HepG2 (cell line): ENCODE measurements around the gene TENT4B. TPM values are rescaled to one million over a fixed set of nuclear protein-coding genes. Genes with fewer than 3 reads are reported as not detected.

Experiments used
- ATAC-seq: fragments of 200-7000 bp; cut with Tn5 transposase; 3 replicates; pipeline ENCODE4 v1.9.1; 2020; ENCODE audit warnings: mild to moderate bottlenecking, moderate library complexity
- BruUV-seq: library from RNA; stranded (reverse); fragments of 400-500 nt; replicated peaks from 2 replicates; lab custom pipeline; 2021; lab: Mats Ljungman, UMichigan
- CTCF ChIA-PET: fragments of 300-600 bp; formaldehyde crosslinking; extraction: SDS; loops from one replicate; lab custom pipeline; 2021; ENCODE audit warnings: low total read pairs, inconsistent platforms, low intra/inter-chr PET ratio; lab: Yijun Ruan, JAX
- POLR2A ChIA-PET: fragments of 350-600 bp; sonication (Branson Sonifier 250); formaldehyde crosslinking; loops from one replicate; lab custom pipeline; 2020; ENCODE audit warnings: antibody characterized with exemption, inconsistent platforms; lab: Yijun Ruan, JAX
- DNase-seq: peaks from one replicate; pipeline ENCODE4 v3.0.0-alpha.2; 2015; ENCODE audit warnings: low spot score
- FAIRE-seq: peaks from 3 replicates; lab custom pipeline; 2011; peaks lifted over from hg19 to GRCh38; lab: Jason Lieb, UNC
- H2AFZ ChIP-seq: one replicate; pipeline ENCODE4 v1.6.1; 2011; ENCODE audit warnings: low read length, inconsistent platforms
- H3K27ac ChIP-seq: fragments of 300-600 bp; 3 replicates; pipeline ENCODE4 v1.8.0; 2011; ENCODE audit warnings: mixed run types, mild to moderate bottlenecking, mixed read lengths, low read length, inconsistent platforms; ENCODE audit not compliant: insufficient read depth; ENCODE audit errors: extremely low read length
- H3K27me3 ChIP-seq, 2 experiments: fragments of 200-600 bp in 1 of 2; 2 replicates in 1 of 2; 3 replicates in 1 of 2; pipeline versions ENCODE4 v1.6.0 to v1.8.0; 2011; ENCODE audit warnings: low read length in 2 of 2, mild to moderate bottlenecking in 2 of 2, moderate library complexity in 2 of 2, inconsistent platforms in 1 of 2; ENCODE audit not compliant: insufficient read depth in 2 of 2, control insufficient read depth in 1 of 2
- H3K36me3 ChIP-seq, 2 experiments: fragments of 200-600 bp in 1 of 2; replicated peaks in 1 of 2; 2 replicates in 1 of 2; 3 replicates in 1 of 2; pipeline versions ENCODE4 v1.5.1 to v1.8.0; 2011; ENCODE audit warnings: low read length in 2 of 2, inconsistent platforms in 1 of 2; ENCODE audit not compliant: insufficient read depth in 2 of 2, control insufficient read depth in 1 of 2
- H3K4me1 ChIP-seq: 2 replicates; pipeline ENCODE4 v1.5.1; 2012; ENCODE audit warnings: low read length, inconsistent platforms; ENCODE audit not compliant: insufficient read depth
- H3K4me2 ChIP-seq: 2 replicates; pipeline ENCODE4 v1.6.0; 2011; ENCODE audit warnings: low read depth, low read length, inconsistent platforms
- H3K4me3 ChIP-seq, 3 experiments: fragments of 200-600 bp in 1 of 3; sonication (generic), shearing (Covaris generic) in 1 of 3; replicated peaks in 1 of 3; 2 replicates each; pipeline ENCODE4 v1.5.1; 2011 to 2016; ENCODE audit warnings: low read length in 3 of 3, inconsistent platforms in 2 of 3, low read depth in 2 of 3, mild to moderate bottlenecking in 2 of 3, control low read depth in 1 of 3, mixed read lengths in 1 of 3; ENCODE audit not compliant: insufficient read depth in 1 of 3
- H3K79me2 ChIP-seq: one replicate; pipeline ENCODE4 v1.6.1; 2011; ENCODE audit warnings: low read length, inconsistent platforms; ENCODE audit not compliant: insufficient read depth
- H3K9ac ChIP-seq: 2 replicates; pipeline ENCODE4 v1.6.0; 2011; ENCODE audit warnings: mild to moderate bottlenecking, low read depth, low read length, inconsistent platforms; ENCODE audit not compliant: insufficient read depth
- H3K9me3 ChIP-seq: 2 replicates; pipeline ENCODE4 v1.5.1; 2012; ENCODE audit warnings: mild to moderate bottlenecking, low read length
- H4K20me1 ChIP-seq: 2 replicates; pipeline ENCODE4 v1.6.0; 2011; ENCODE audit warnings: inconsistent platforms, mild to moderate bottlenecking, low read length, moderate library complexity; ENCODE audit not compliant: insufficient read depth
- CAMTA2 ChIP-seq: sonication (generic); formaldehyde crosslinking; IDR thresholded peaks from 2 replicates; pipeline ENCODE4 v1.4.0; 2020; ENCODE audit warnings: mild to moderate bottlenecking, missing genetic modification reagents, borderline replicate concordance
- DMAP1 ChIP-seq: IDR thresholded peaks from 2 replicates; pipeline ENCODE4 v1.6.1; 2016
- EED ChIP-seq: sonication (generic); formaldehyde crosslinking; IDR thresholded peaks from 2 replicates; pipeline ENCODE4 v1.5.0; 2020; ENCODE audit warnings: mild to moderate bottlenecking, missing genetic modification reagents
- MAFF ChIP-seq: IDR thresholded peaks from 2 replicates; pipeline ENCODE4 v1.6.1; 2011; ENCODE audit warnings: low read depth, low read length, improper control_type of control experiment
- MAZ ChIP-seq, 2 experiments: sonication (generic) in 1 of 2; formaldehyde crosslinking in 1 of 2; IDR thresholded peaks; 2 replicates each; pipeline versions ENCODE4 v1.5.0 to v1.6.1; 2012 to 2020; ENCODE audit warnings: low read depth in 2 of 2, mild to moderate bottlenecking in 2 of 2, borderline replicate concordance in 1 of 2, improper control_type of control experiment in 1 of 2, low read length in 1 of 2, missing genetic modification reagents in 1 of 2, moderate library complexity in 1 of 2
- MIER3 ChIP-seq: IDR thresholded peaks from 2 replicates; pipeline ENCODE4 v1.6.1; 2016; ENCODE audit warnings: missing compliant biosample characterization, borderline replicate concordance
- MZF1 ChIP-seq: sonication (generic); formaldehyde crosslinking; IDR thresholded peaks from 2 replicates; pipeline ENCODE4 v1.8.1; 2023; ENCODE audit warnings: mild to moderate bottlenecking, missing genetic modification reagents, borderline replicate concordance
- SNAPC2 ChIP-seq: sonication (generic); formaldehyde crosslinking; IDR thresholded peaks from 2 replicates; pipeline ENCODE4 v1.8.1; 2022; ENCODE audit warnings: mild to moderate bottlenecking, missing genetic modification reagents
- TAF15 ChIP-seq: fragments of 200-400 bp; formaldehyde crosslinking; IDR thresholded peaks from one replicate; pipeline ENCODE4 v1.6.1; 2018; ENCODE audit warnings: mild to moderate bottlenecking, low read depth, low read length; ENCODE audit not compliant: poor library complexity, severe bottlenecking
- TBX2 ChIP-seq: sonication (generic); formaldehyde crosslinking; IDR thresholded peaks from 2 replicates; pipeline ENCODE4 v1.5.0; 2020; ENCODE audit warnings: missing genetic modification reagents, mild to moderate bottlenecking, borderline replicate concordance
- XRCC5 ChIP-seq: fragments of 200-400 bp; formaldehyde crosslinking; optimal IDR thresholded peaks from 2 replicates; pipeline ENCODE3; 2017; ENCODE audit warnings: mild to moderate bottlenecking, low read length
- ZNF274 ChIP-seq: sonication (generic); formaldehyde crosslinking; IDR thresholded peaks from 2 replicates; pipeline ENCODE4 v1.5.1; 2020; ENCODE audit warnings: mild to moderate bottlenecking, missing genetic modification reagents
- ZNF317 ChIP-seq: sonication (generic); formaldehyde crosslinking; IDR thresholded peaks from 2 replicates; pipeline ENCODE4 v1.5.0; 2020; ENCODE audit warnings: mild to moderate bottlenecking, missing genetic modification reagents
- ZNF333 ChIP-seq: sonication (generic); formaldehyde crosslinking; IDR thresholded peaks from 2 replicates; pipeline ENCODE4 v1.4.0; 2020; ENCODE audit warnings: mild to moderate bottlenecking, missing genetic modification reagents, borderline replicate concordance
- ZNF747 ChIP-seq: sonication (generic); formaldehyde crosslinking; IDR thresholded peaks from 2 replicates; pipeline ENCODE4 v1.8.1; 2023; ENCODE audit warnings: missing genetic modification reagents, mild to moderate bottlenecking, borderline replicate concordance
- ZNF768 ChIP-seq: sonication (generic); formaldehyde crosslinking; IDR thresholded peaks from 2 replicates; pipeline ENCODE4 v1.4.0; 2020; ENCODE audit warnings: missing genetic modification reagents
- ZNF772 ChIP-seq: sonication (generic); formaldehyde crosslinking; IDR thresholded peaks from 2 replicates; pipeline ENCODE4 v1.5.0; 2020; ENCODE audit warnings: mild to moderate bottlenecking, missing genetic modification reagents
- ZNF776 ChIP-seq: sonication (generic); formaldehyde crosslinking; IDR thresholded peaks from 2 replicates; pipeline ENCODE4 v1.4.0; 2020; ENCODE audit warnings: mild to moderate bottlenecking, missing genetic modification reagents
- ZNF788 ChIP-seq: sonication (generic); formaldehyde crosslinking; IDR thresholded peaks from 2 replicates; pipeline ENCODE4 v1.5.0; 2020; ENCODE audit warnings: mild to moderate bottlenecking, missing genetic modification reagents, borderline replicate concordance
- ZSCAN30 ChIP-seq: sonication (generic); formaldehyde crosslinking; IDR thresholded peaks from 2 replicates; pipeline ENCODE4 v1.5.0; 2020; ENCODE audit warnings: mild to moderate bottlenecking, missing genetic modification reagents
- ZSCAN31 ChIP-seq: sonication (generic); formaldehyde crosslinking; IDR thresholded peaks from 2 replicates; pipeline ENCODE4 v1.5.0; 2020; ENCODE audit warnings: low read depth, mild to moderate bottlenecking, missing genetic modification reagents
- WGBS: methylation state at CpG from one replicate; pipeline ENCODE4 v1.1.6; 2017; ENCODE audit warnings: low lambda C conversion rate; 5-methylcytosine and 5-hydroxymethylcytosine counted together
- in situ Hi-C: cut with HindIII; loops from 2 replicates; pipeline ENCODE4 v1.10.0; 2017; ENCODE audit warnings: low pct_unique_long_range_greater_than_20kb; ENCODE audit not compliant: extremely low pct_ligation_motif_present
- intact Hi-C: fragments of 100-400 bp; cut with micrococcal nuclease; formaldehyde crosslinking; loops from one replicate; pipeline ENCODE4 v1.10.0; 2022; ENCODE audit not compliant: unreplicated experiment
- polyA plus RNA-seq, 8 experiments: library from polyadenylated mRNA; depleted of rRNA in 3 of 8; stranded (reverse) in 7 of 8; unstranded in 1 of 8; fragments of >200 nt; fragmentation: Illumina TruSeq in 4 of 8; extraction: Trizol in 4 of 8; gene quantifications; 2 replicates each; pipeline versions ENCODE4 v1.2.1 to v1.2.3, GENCODE V29; 2011 to 2016; ENCODE audit warnings: low read depth in 4 of 8, missing spikeins in 1 of 8, mixed read lengths in 1 of 8; ENCODE audit not compliant: insufficient read depth in 1 of 8
- total RNA-seq, 5 experiments: library from RNA; depleted of rRNA; stranded (reverse); fragments of >200 nt; fragmentation: Illumina TruSeq; extraction: Trizol; gene quantifications; 2 replicates each; pipeline ENCODE4 v1.2.3, GENCODE V29; 2016; ENCODE audit warnings: low read depth in 1 of 5
- TF ChIP-seq, protein P1 (sequence below): sonication (generic); formaldehyde crosslinking; IDR thresholded peaks from 2 replicates; pipeline ENCODE4 v1.4.0; 2020; ENCODE audit warnings: mild to moderate bottlenecking, missing genetic modification reagents

TENT4B gene
- total and polyA plus RNA-seq, 2 of the 13 experiments (the other 11 are each of a cell fraction or from before 2014, with no cell fraction given) = 15.0 to 32.8 TPM

DNA sequence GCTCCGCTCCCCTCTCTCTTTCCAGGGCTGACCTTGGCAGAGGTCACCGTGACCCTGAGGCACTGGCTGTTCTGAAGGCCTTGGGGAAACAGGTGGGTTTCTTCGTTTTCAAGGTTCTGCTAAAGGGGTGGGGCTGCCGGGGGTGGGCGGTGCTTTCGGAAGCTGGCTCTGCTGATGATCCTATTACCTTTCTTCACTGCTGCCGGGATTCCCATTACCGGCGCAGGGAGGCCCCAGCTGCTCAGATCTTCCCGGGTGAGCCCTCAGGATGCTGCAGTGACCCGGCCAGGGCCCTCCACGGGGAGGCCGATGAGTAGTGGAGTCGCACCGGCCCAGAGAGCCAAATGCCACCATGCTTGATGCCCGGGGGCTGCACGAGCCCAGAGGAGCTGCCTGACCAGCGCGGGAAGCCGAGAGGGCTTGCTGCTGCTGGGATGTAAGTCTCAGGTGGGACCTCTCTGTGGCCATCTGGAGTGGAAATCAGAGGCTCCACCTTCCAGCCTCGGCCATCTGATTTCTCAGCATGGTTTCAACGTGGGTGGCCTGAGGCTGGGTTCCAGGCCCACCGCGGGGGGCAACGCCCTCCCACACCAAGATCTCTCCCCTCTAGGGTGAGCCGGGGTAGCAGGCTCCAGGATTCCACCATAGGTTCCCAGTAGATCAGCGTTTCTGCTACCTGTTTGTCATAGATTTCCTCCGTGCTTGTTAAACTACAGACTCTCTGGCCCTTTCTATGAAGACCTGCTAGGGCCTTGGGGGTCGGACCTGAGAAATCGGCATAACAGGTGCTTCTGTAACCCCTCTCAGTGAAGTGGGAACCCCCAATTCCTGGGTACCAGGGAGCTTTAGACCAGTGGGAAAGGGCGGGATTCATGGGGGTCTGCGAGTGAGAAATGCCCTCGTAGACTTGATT lies 91.7 kb downstream of the TENT4B start:
- peak overlapping the region; percentile 89 for H3K4me2 ChIP-seq

More for the DNA sequence above, 91.7 kb downstream of the TENT4B start:
- H2AFZ ChIP-seq = no peak overlapping the region
- no TSS peak for BruUV-seq
- H3K36me3 ChIP-seq = no peaks in the 10 kb centered on the region
- peak overlapping the region; percentile 46 for H3K9ac ChIP-seq
- 28% methylated on average over 12 of the region's 33 CpGs for WGBS
- 0 out of 2 replicates have a peak, but pooled peaks have one; percentile 18 for TF ChIP-seq ZNF274 (CRISPR knock-in tag)
- TF ChIP-seq ZSCAN31 (CRISPR knock-in tag) = 0 out of 2 replicates have a peak, but pooled peaks have one; percentile 26
- peak; percentile 38; the same call in 1 of the 2 replicates for TF ChIP-seq ZNF317 (CRISPR knock-in tag)
- peak; percentile 16; the same call in 1 of the 2 replicates for TF ChIP-seq ZNF768
- no peak for TF ChIP-seq XRCC5
- 0 out of 2 replicates have a peak, but pooled peaks have one; percentile 43 for TF ChIP-seq MZF1 (CRISPR knock-in tag)
- peak; percentile 80; the same call in 1 of the 2 replicates for TF ChIP-seq ZNF776 (CRISPR knock-in tag)
- no peak for TF ChIP-seq MIER3
- TF ChIP-seq MAZ (IDR thresholded peaks at IDR 0.05; ENCODE audit: borderline replicate concordance, low read depth, low read length) = no peak
- 0 out of 2 replicates have a peak, but pooled peaks have one; percentile 54 for TF ChIP-seq MAZ (CRISPR knock-in tag; IDR thresholded peaks at IDR 0.05; ENCODE audit: low read depth)
- peak; percentile 44; the same call in 1 of the 2 replicates for TF ChIP-seq ZNF788 (CRISPR knock-in tag)
- no peak for TF ChIP-seq MAFF
- 0 out of 2 replicates have a peak, but pooled peaks have one; percentile 28 for TF ChIP-seq ZNF747 (CRISPR knock-in tag)
- no peak for TF ChIP-seq SNAPC2 (CRISPR knock-in tag)
- TF ChIP-seq DMAP1 (CRISPR knock-in tag) = 0 out of 2 replicates have a peak, but pooled peaks have one; percentile 20
- no peak for TF ChIP-seq TAF15
- TF ChIP-seq ZSCAN30 (CRISPR knock-in tag) = no peak
- TF ChIP-seq EED (CRISPR knock-in tag) = peak; percentile 81; the same call in 1 of the 2 replicates
- 0 out of 2 replicates have a peak, but pooled peaks have one; percentile 43 for TF ChIP-seq ZNF333 (CRISPR knock-in tag)
- TF ChIP-seq ZNF772 (CRISPR knock-in tag) = 0 out of 2 replicates have a peak, but pooled peaks have one; percentile 23
- TF ChIP-seq TBX2 (CRISPR knock-in tag) = 0 out of 2 replicates have a peak, but pooled peaks have one; percentile 36
- 0 out of 2 replicates have a peak, but pooled peaks have one; percentile 75 for TF ChIP-seq CAMTA2
- TF ChIP-seq, protein P1, sequence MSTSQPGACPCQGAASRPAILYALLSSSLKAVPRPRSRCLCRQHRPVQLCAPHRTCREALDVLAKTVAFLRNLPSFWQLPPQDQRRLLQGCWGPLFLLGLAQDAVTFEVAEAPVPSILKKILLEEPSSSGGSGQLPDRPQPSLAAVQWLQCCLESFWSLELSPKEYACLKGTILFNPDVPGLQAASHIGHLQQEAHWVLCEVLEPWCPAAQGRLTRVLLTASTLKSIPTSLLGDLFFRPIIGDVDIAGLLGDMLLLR (CRISPR knock-in tag) = no peak
- intact Hi-C loops (loop anchor here (5.0 to 10.0 kb wide), 2 partner anchors 113 to 420 kb away; no protein-coding TSS in a partner anchor), in situ Hi-C loops (loop anchor here (10.0 kb wide), 1 partner anchor 120 kb away; the partner anchor contains the start of gene BRD7)
- ATAC-seq (peak; percentile 10), FAIRE-seq (no peak), DNase-seq (no peak)
- H3K27ac ChIP-seq = no peak overlapping the region
- POLR2A ChIA-PET = no interaction called here
- no peaks in the 10 kb centered on the region for H4K20me1 ChIP-seq
- H3K27me3 ChIP-seq = peaks cover 0 to 29% of the 10 kb centered on the region in 2 experiments; a peak in 4 of 5 replicates
- H3K79me2 ChIP-seq = no peaks in the 10 kb centered on the region
- no peaks in the 10 kb centered on the region for H3K9me3 ChIP-seq
- peaks cover 25% of the 10 kb centered on the region for H3K4me1 ChIP-seq
- CTCF ChIA-PET = no interaction called here
- peak overlapping the region in 2 of 3 experiments; percentile 38 to 74; a peak in 3 of 6 replicates for H3K4me3 ChIP-seq
